H9 (cell line): Measurements from ENCODE around the gene SOX13. TPM values are rescaled to one million over a fixed set of nuclear protein-coding genes. Genes with fewer than 3 reads are reported as not detected.

Experiments used
- DNase-seq: peaks from one replicate; pipeline ENCODE4 v3.0.0-alpha.2; 2017
- H2AFZ ChIP-seq: one replicate; pipeline ENCODE4 v1.6.1; 2013; ENCODE audit warnings: mild to moderate bottlenecking, low read length, control low read depth, moderate library complexity
- H2AK5ac ChIP-seq: 2 replicates; pipeline ENCODE4 v1.6.1; 2013; ENCODE audit warnings: low read length, control low read depth, mixed read lengths; ENCODE audit not compliant: insufficient read length
- H2BK120ac ChIP-seq: one replicate; pipeline ENCODE4 v1.6.1; 2013; ENCODE audit warnings: low read depth, mild to moderate bottlenecking, low read length, control low read depth, inconsistent platforms; ENCODE audit not compliant: poor library complexity, severe bottlenecking
- H2BK12ac ChIP-seq: 2 replicates; pipeline ENCODE4 v1.6.1; 2013; ENCODE audit warnings: low read length, control low read depth, mixed read lengths, low read depth; ENCODE audit not compliant: insufficient read length
- H2BK15ac ChIP-seq: 2 replicates; pipeline ENCODE4 v1.6.1; 2013; ENCODE audit warnings: low read depth, low read length, control low read depth
- H2BK20ac ChIP-seq: one replicate; pipeline ENCODE4 v1.6.1; 2013; ENCODE audit warnings: low read depth, mild to moderate bottlenecking, low read length, control low read depth, inconsistent platforms; ENCODE audit not compliant: poor library complexity, severe bottlenecking
- H2BK5ac ChIP-seq: 2 replicates; pipeline ENCODE4 v1.6.1; 2013; ENCODE audit warnings: low read length, control low read depth, mixed read lengths; ENCODE audit not compliant: insufficient read length
- H3K14ac ChIP-seq: 2 replicates; pipeline ENCODE4 v1.6.1; 2013; ENCODE audit warnings: low read length, control low read depth; ENCODE audit not compliant: insufficient read depth
- H3K18ac ChIP-seq: 2 replicates; pipeline ENCODE4 v1.6.1; 2013; ENCODE audit warnings: low read depth, mild to moderate bottlenecking, mixed read lengths, low read length, control low read depth; ENCODE audit not compliant: insufficient read length
- H3K23ac ChIP-seq: 2 replicates; pipeline ENCODE4 v1.6.1; 2013; ENCODE audit warnings: low read length, control low read depth, mixed read lengths, low read depth; ENCODE audit not compliant: insufficient read length
- H3K23me2 ChIP-seq: 2 replicates; pipeline ENCODE4 v1.6.1; 2013; ENCODE audit warnings: low read depth, mild to moderate bottlenecking, mixed read lengths, low read length, control low read depth; ENCODE audit not compliant: insufficient read length, poor library complexity, severe bottlenecking
- H3K27ac ChIP-seq: 2 replicates; pipeline ENCODE4 v1.5.1; 2013; ENCODE audit warnings: low read length, control low read depth, mixed read lengths, low read depth; ENCODE audit not compliant: insufficient read length
- H3K27me3 ChIP-seq: 2 replicates; pipeline ENCODE4 v1.6.1; 2013; ENCODE audit warnings: low read length, control low read depth, inconsistent platforms; ENCODE audit not compliant: insufficient read depth
- H3K4ac ChIP-seq: 2 replicates; pipeline ENCODE4 v1.6.1; 2013; ENCODE audit warnings: low read depth, mild to moderate bottlenecking, control low read depth, inconsistent platforms, low read length, moderate library complexity
- H3K4me1 ChIP-seq: 2 replicates; pipeline ENCODE4 v1.6.1; 2013; ENCODE audit warnings: low read length, control low read depth, inconsistent platforms; ENCODE audit not compliant: insufficient read depth
- H3K4me2 ChIP-seq: 2 replicates; pipeline ENCODE4 v1.6.1; 2013; ENCODE audit warnings: low read length, control low read depth, mixed read lengths; ENCODE audit not compliant: insufficient read length, insufficient read depth
- H3K56ac ChIP-seq: 2 replicates; pipeline ENCODE4 v1.6.1; 2013; ENCODE audit warnings: low read depth, mild to moderate bottlenecking, mixed read lengths, low read length, control low read depth; ENCODE audit not compliant: insufficient read length
- H3K79me1 ChIP-seq: 2 replicates; pipeline ENCODE4 v1.6.1; 2013; ENCODE audit warnings: low read depth, mild to moderate bottlenecking, moderate library complexity, low read length, control low read depth, inconsistent platforms; ENCODE audit not compliant: insufficient read depth, poor library complexity, severe bottlenecking
- H3K79me2 ChIP-seq: 2 replicates; pipeline ENCODE4 v1.6.1; 2013; ENCODE audit warnings: low read length, control low read depth, inconsistent platforms; ENCODE audit not compliant: insufficient read depth
- H3K9ac ChIP-seq: 2 replicates; pipeline ENCODE4 v1.6.1; 2013; ENCODE audit warnings: low read length, control low read depth, mixed read lengths; ENCODE audit not compliant: insufficient read length; ENCODE audit errors: extremely low read depth
- H3K9me3 ChIP-seq: one replicate; pipeline ENCODE4 v1.6.1; 2013; ENCODE audit warnings: low read depth, low read length, inconsistent platforms; ENCODE audit not compliant: control insufficient read depth
- H3T11ph ChIP-seq: one replicate; pipeline ENCODE4 v1.6.1; 2013; ENCODE audit warnings: mild to moderate bottlenecking, low read length, control low read depth, inconsistent platforms
- H4K20me1 ChIP-seq: one replicate; pipeline ENCODE4 v1.6.1; 2013; ENCODE audit not compliant: control insufficient read depth, insufficient read length, insufficient read depth
- H4K5ac ChIP-seq: 2 replicates; pipeline ENCODE4 v1.6.1; 2013; ENCODE audit warnings: low read depth, mild to moderate bottlenecking, mixed read lengths, low read length, control low read depth; ENCODE audit not compliant: insufficient read length
- H4K8ac ChIP-seq: replicated peaks from 2 replicates; pipeline ENCODE4 v1.6.1; 2013; ENCODE audit warnings: low read length, control low read depth, mixed read lengths, low read depth; ENCODE audit not compliant: insufficient read length
- H4K91ac ChIP-seq: 2 replicates; pipeline ENCODE4 v1.6.1; 2013; ENCODE audit warnings: low read depth, mild to moderate bottlenecking, moderate library complexity, mixed read lengths, low read length, control low read depth; ENCODE audit not compliant: insufficient read length
- H3K27ac Mint-ChIP-seq, 3 experiments: 2 replicates in 2 of 3; 3 replicates in 1 of 3; pipeline ENCODE4 v1.8.0; 2020 to 2021; ENCODE audit warnings: mixed read lengths in 3 of 3, mild to moderate bottlenecking in 1 of 3, moderate library complexity in 1 of 3
- H3K27me3 Mint-ChIP-seq: 2 replicates; pipeline ENCODE4 v1.8.0; 2021; ENCODE audit warnings: low read depth, mild to moderate bottlenecking, moderate library complexity, mixed read lengths
- H3K36me3 Mint-ChIP-seq, 3 experiments: 2 replicates in 2 of 3; 3 replicates in 1 of 3; pipeline ENCODE4 v1.8.0; 2020 to 2021; ENCODE audit warnings: low read depth in 3 of 3, mixed read lengths in 3 of 3; ENCODE audit not compliant: insufficient read depth in 1 of 3
- H3K4me1 Mint-ChIP-seq, 2 experiments: 2 replicates each; pipeline ENCODE4 v1.8.0; 2020; ENCODE audit warnings: mixed read lengths in 2 of 2
- H3K4me3 Mint-ChIP-seq, 2 experiments: 2 replicates in 1 of 2; 3 replicates in 1 of 2; pipeline ENCODE4 v1.8.0; 2020 to 2021; ENCODE audit warnings: mild to moderate bottlenecking in 2 of 2, mixed read lengths in 2 of 2, moderate library complexity in 1 of 2
- H3K9me3 Mint-ChIP-seq, 2 experiments: 2 replicates in 1 of 2; 3 replicates in 1 of 2; pipeline ENCODE4 v1.8.0; 2020; ENCODE audit warnings: mild to moderate bottlenecking in 2 of 2, mixed read lengths in 2 of 2, moderate library complexity in 1 of 2
- CTCF ChIP-seq: fragments of 200-600 bp; sonication (generic); conservative IDR thresholded peaks from 3 replicates; pipeline ENCODE4 v1.8.0; 2021; ENCODE audit warnings: antibody characterized with exemption, mild to moderate bottlenecking
- total RNA-seq: library from RNA; stranded (reverse); gene quantifications from 2 replicates; pipeline ENCODE4 v1.2.1, GENCODE V29; 2021

The SOX13 gene
- total RNA-seq, 1 experiment from 2014 or later, result 120 TPM

GRCh38 chr1:204051718-204052117 is 21.2 kb upstream of the SOX13 start:
- H4K5ac ChIP-seq, result no peak overlapping the region
- no peak overlapping the region for H3K23ac ChIP-seq
- H3K4ac ChIP-seq, result no peak overlapping the region
- no peak overlapping the region for H3K56ac ChIP-seq
- H3K23me2 ChIP-seq, result no peaks in the 10 kb centered on the region
- no peak overlapping the region for H3K18ac ChIP-seq
- no peaks in the 10 kb centered on the region; the same call in 1 of the 2 replicates for H3K79me2 ChIP-seq
- Mint-ChIP-seq H3K9me3 (no peaks in the 10 kb centered on the region; a peak in 1 of 5 replicates), H3K4me3 (no peak overlapping the region), H3K27me3 (no peaks in the 10 kb centered on the region), H3K36me3 (no peaks in the 10 kb centered on the region), H3K4me1 (peaks cover 2 to 7% of the 10 kb centered on the region in 2 experiments; a peak in 3 of 4 replicates), H3K27ac (no peak overlapping the region)
- H2BK12ac ChIP-seq, result no peak overlapping the region
- no peaks in the 10 kb centered on the region for H4K20me1 ChIP-seq
- H2BK15ac ChIP-seq, result no peak overlapping the region
- H3K9me3 ChIP-seq, result no peaks in the 10 kb centered on the region
- H3K4me1 ChIP-seq, result no peaks in the 10 kb centered on the region
- no peak overlapping the region for H2AK5ac ChIP-seq
- no peak overlapping the region for H3K4me2 ChIP-seq
- no peak for DNase-seq
- H4K91ac ChIP-seq, result no peak overlapping the region
- H2BK20ac ChIP-seq, result no peak overlapping the region
- H2BK5ac ChIP-seq, result no peak overlapping the region
- no peaks in the 10 kb centered on the region for H3K27me3 ChIP-seq
- H3K27ac ChIP-seq, result no peak overlapping the region
- H3K9ac ChIP-seq, result no peak overlapping the region
- H3T11ph ChIP-seq, result no peak overlapping the region
- no peak overlapping the region for H2AFZ ChIP-seq
- no peaks in the 10 kb centered on the region for H3K79me1 ChIP-seq
- no peak overlapping the region for H2BK120ac ChIP-seq
- TF ChIP-seq CTCF, result no peak
- no peak overlapping the region for H3K14ac ChIP-seq
- H4K8ac ChIP-seq, result no peak overlapping the region
